ENCODE data around the gene EVPL.

- TF ChIP-seq MAX (IDR thresholded peaks at IDR 0.05; ENCODE audit: insufficient read depth, insufficient read length) = no peak
- no peak for TF ChIP-seq CTCF (IDR thresholded peaks at IDR 0.05; ENCODE audit: extremely low read depth in 1 of 2, insufficient read depth in 1 of 2, low read depth in 1 of 2, low read length in 2 of 2)
- no peak for TF ChIP-seq POLR2A (IDR thresholded peaks at IDR 0.05; ENCODE audit: low read depth, low read length)
- TF ChIP-seq EZH2 (IDR thresholded peaks at IDR 0.05; ENCODE audit: borderline replicate concordance, low read depth, low read length, severe bottlenecking) = no peak
- TF ChIP-seq MYC (IDR thresholded peaks at IDR 0.05; ENCODE audit: low read depth, low read length) = no peak
- TF ChIP-seq POLR2AphosphoS5 (IDR thresholded peaks at IDR 0.05; ENCODE audit: insufficient read depth, low read depth, low read length) = no peak
- no peak for TF ChIP-seq GATA2 (IDR thresholded peaks at IDR 0.05; ENCODE audit: insufficient read depth, insufficient read length, low read depth, low read length)
Measured at GRCh38 chr17:76038050-76038449, 10.9 kb upstream of the EVPL start.
